Neural cell (in vitro differentiated cells): ENCODE results near the gene FGB. TPM values are rescaled to one million over a fixed set of nuclear protein-coding genes. Genes with fewer than 3 reads are reported as not detected.
A peak's percentile ranks its signal among the peaks of the same experiment; 100 is the strongest.

Source experiments
- H2AFZ ChIP-seq: fragments of 200-600, 300-800 bp; sonication (generic), shearing (Covaris generic); 2 replicates; pipeline ENCODE4 v1.6.0; 2014; ENCODE audit warnings: low read depth, mild to moderate bottlenecking, antibody characterized with exemption, low read length, moderate library complexity
- H3F3A ChIP-seq: fragments of 200-600 bp; shearing (Covaris generic); 2 replicates; pipeline ENCODE4 v1.6.1; 2016; ENCODE audit warnings: mild to moderate bottlenecking, moderate library complexity, mixed read lengths, antibody characterized with exemption, low read length; ENCODE audit not compliant: insufficient read depth, poor library complexity, severe bottlenecking
- H3K27ac ChIP-seq: fragments of 200-600, 300-800 bp; sonication (generic), shearing (Covaris generic); 2 replicates; pipeline ENCODE4 v1.5.1; 2014; ENCODE audit warnings: mild to moderate bottlenecking, low read length, moderate library complexity
- H3K27me3 ChIP-seq: fragments of 300-800, 200-600 bp; sonication (generic), shearing (Covaris generic); 2 replicates; pipeline ENCODE4 v1.6.0; 2014; ENCODE audit warnings: mild to moderate bottlenecking, low read depth, low read length, moderate library complexity; ENCODE audit not compliant: insufficient read depth
- H3K36me3 ChIP-seq: fragments of 300-800, 200-600 bp; sonication (generic), shearing (Covaris generic); 2 replicates; pipeline ENCODE4 v1.5.1; 2014; ENCODE audit warnings: mild to moderate bottlenecking, antibody characterized with exemption, low read length, moderate library complexity; ENCODE audit not compliant: insufficient read depth
- H3K4me2 ChIP-seq: fragments of 300-800, 200-600 bp; sonication (generic), shearing (Covaris generic); 2 replicates; pipeline ENCODE4 v1.6.0; 2014; ENCODE audit warnings: mild to moderate bottlenecking, low read length
- H3K4me3 ChIP-seq: fragments of 300-800, 200-600 bp; sonication (generic), shearing (Covaris generic); 2 replicates; pipeline ENCODE4 v1.5.1; 2014; ENCODE audit warnings: mild to moderate bottlenecking, low read length, moderate library complexity
- H3K79me2 ChIP-seq: fragments of 200-600 bp; shearing (Covaris generic); replicated peaks from 2 replicates; pipeline ENCODE4 v1.6.0; 2014; ENCODE audit warnings: mild to moderate bottlenecking, low read length, moderate library complexity; ENCODE audit not compliant: insufficient read depth
- H3K9ac ChIP-seq: fragments of 300-800, 200-600 bp; sonication (generic), shearing (Covaris generic); 2 replicates; pipeline ENCODE4 v1.6.1; 2016; ENCODE audit warnings: mild to moderate bottlenecking, low read length, mixed read lengths
- H3K9me2 ChIP-seq: fragments of 200-600 bp; shearing (Covaris generic); 2 replicates; pipeline ENCODE4 v1.6.1; 2016; ENCODE audit warnings: mild to moderate bottlenecking, low read length, mixed read lengths; ENCODE audit not compliant: insufficient read depth
- H3K9me3 ChIP-seq: fragments of 200-600, 300-800 bp; sonication (generic), shearing (Covaris generic); 2 replicates; pipeline ENCODE4 v1.6.1; 2016; ENCODE audit warnings: mild to moderate bottlenecking, mixed run types, low read length, moderate library complexity, mixed read lengths
- H4K20me1 ChIP-seq: fragments of 200-600 bp; shearing (Covaris generic); 2 replicates; pipeline ENCODE4 v1.6.1; 2016; ENCODE audit warnings: mild to moderate bottlenecking, mixed run types; ENCODE audit not compliant: insufficient read depth
- EP300 ChIP-seq: fragments of 450-650 bp; conservative IDR thresholded peaks from 2 replicates; pipeline ENCODE4 v1.6.1; 2014; ENCODE audit warnings: antibody characterized with exemption, mild to moderate bottlenecking, moderate library complexity; ENCODE audit not compliant: poor library complexity, severe bottlenecking
- EZH2 ChIP-seq: fragments of 200-600, 300-800 bp; shearing (Covaris generic), sonication (generic); IDR thresholded peaks from 2 replicates; pipeline ENCODE4 v1.6.1; 2014; ENCODE audit warnings: antibody characterized with exemption, low read length, borderline replicate concordance, mild to moderate bottlenecking; ENCODE audit not compliant: insufficient read depth, poor library complexity, severe bottlenecking
- MXI1 ChIP-seq: fragments of 450-650 bp; conservative IDR thresholded peaks from 2 replicates; pipeline ENCODE4 v1.6.1; 2014; ENCODE audit warnings: antibody characterized with exemption, mild to moderate bottlenecking; ENCODE audit not compliant: poor library complexity, severe bottlenecking
- POLR2AphosphoS5 ChIP-seq: IDR thresholded peaks from 2 replicates; pipeline ENCODE4 v1.6.1; 2012
- RAD21 ChIP-seq: fragments of 450-650 bp; conservative IDR thresholded peaks from 2 replicates; pipeline ENCODE4 v1.6.1; 2014; ENCODE audit warnings: antibody characterized with exemption, mild to moderate bottlenecking, moderate library complexity
- SMC3 ChIP-seq: fragments of 450-650 bp; conservative IDR thresholded peaks from 2 replicates; pipeline ENCODE4 v1.6.1; 2014; ENCODE audit warnings: antibody characterized with exemption, mild to moderate bottlenecking, moderate library complexity; ENCODE audit not compliant: poor library complexity
- TAF1 ChIP-seq: IDR thresholded peaks from 2 replicates; pipeline ENCODE4 v1.6.1; 2012; ENCODE audit warnings: low read depth
- polyA plus RNA-seq: library from polyadenylated mRNA; depleted of rRNA; stranded (reverse); fragments of >200 nt; gene quantifications from 2 replicates; pipeline ENCODE4 v1.2.3, GENCODE V29; 2014
- TF ChIP-seq, protein P1 (sequence below): fragments of 450-650 bp; IDR thresholded peaks from 2 replicates; pipeline ENCODE4 v1.5.1; 2014; ENCODE audit warnings: antibody characterized with exemption, mild to moderate bottlenecking, moderate library complexity; ENCODE audit not compliant: poor library complexity, severe bottlenecking
- TF ChIP-seq, protein P2 (sequence below): IDR thresholded peaks from 2 replicates; pipeline ENCODE4 v1.6.1; 2012; ENCODE audit warnings: borderline replicate concordance

FGB gene
- polyA plus RNA-seq, 1 donor from 2014 or later, result not detected

DNA sequence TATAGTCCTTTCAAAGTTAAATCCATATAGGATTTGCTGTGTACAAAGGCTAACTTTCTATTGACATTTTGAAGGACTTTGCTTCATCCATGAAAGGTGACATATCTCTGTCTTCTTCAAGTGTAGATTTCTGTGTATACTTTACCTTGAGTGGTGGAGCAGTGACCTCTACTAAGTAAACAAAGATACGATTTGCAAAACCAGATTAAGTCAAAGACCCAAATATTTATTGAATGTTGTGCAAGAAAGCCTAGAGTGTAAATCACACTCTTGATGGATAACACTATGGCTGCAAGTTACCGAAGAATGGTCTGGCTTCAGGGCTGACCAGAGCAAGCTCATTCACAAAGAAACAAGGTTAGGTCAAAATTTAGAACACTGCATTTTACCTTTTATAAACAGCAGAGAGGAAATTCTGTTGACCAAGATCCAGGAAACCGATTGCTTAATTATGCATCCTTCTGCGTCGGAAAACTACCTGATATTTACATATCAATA, 55.1 kb downstream of the FGB start:
- Histone ChIP-seq H4K20me1 (no peaks in the 10 kb centered on the region), H3K4me3 (no peak overlapping the region), H3K36me3 (no peaks in the 10 kb centered on the region), H3K27ac (no peak overlapping the region), H3K27me3 (no peaks in the 10 kb centered on the region), H3F3A (no peaks in the 10 kb centered on the region), H2AFZ (no peak overlapping the region), H3K9me3 (no peaks in the 10 kb centered on the region), H3K9ac (no peak overlapping the region), H3K79me2 (no peaks in the 10 kb centered on the region), H3K9me2 (no peaks in the 10 kb centered on the region), H3K4me2 (no peak overlapping the region)
- TF ChIP-seq POLR2AphosphoS5, result no peak
- TF ChIP-seq EP300, result no peak
- TF ChIP-seq, protein P1, sequence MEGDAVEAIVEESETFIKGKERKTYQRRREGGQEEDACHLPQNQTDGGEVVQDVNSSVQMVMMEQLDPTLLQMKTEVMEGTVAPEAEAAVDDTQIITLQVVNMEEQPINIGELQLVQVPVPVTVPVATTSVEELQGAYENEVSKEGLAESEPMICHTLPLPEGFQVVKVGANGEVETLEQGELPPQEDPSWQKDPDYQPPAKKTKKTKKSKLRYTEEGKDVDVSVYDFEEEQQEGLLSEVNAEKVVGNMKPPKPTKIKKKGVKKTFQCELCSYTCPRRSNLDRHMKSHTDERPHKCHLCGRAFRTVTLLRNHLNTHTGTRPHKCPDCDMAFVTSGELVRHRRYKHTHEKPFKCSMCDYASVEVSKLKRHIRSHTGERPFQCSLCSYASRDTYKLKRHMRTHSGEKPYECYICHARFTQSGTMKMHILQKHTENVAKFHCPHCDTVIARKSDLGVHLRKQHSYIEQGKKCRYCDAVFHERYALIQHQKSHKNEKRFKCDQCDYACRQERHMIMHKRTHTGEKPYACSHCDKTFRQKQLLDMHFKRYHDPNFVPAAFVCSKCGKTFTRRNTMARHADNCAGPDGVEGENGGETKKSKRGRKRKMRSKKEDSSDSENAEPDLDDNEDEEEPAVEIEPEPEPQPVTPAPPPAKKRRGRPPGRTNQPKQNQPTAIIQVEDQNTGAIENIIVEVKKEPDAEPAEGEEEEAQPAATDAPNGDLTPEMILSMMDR, result no peak
- no peak for TF ChIP-seq EZH2
- no peak for TF ChIP-seq MXI1
- TF ChIP-seq, protein P2, sequence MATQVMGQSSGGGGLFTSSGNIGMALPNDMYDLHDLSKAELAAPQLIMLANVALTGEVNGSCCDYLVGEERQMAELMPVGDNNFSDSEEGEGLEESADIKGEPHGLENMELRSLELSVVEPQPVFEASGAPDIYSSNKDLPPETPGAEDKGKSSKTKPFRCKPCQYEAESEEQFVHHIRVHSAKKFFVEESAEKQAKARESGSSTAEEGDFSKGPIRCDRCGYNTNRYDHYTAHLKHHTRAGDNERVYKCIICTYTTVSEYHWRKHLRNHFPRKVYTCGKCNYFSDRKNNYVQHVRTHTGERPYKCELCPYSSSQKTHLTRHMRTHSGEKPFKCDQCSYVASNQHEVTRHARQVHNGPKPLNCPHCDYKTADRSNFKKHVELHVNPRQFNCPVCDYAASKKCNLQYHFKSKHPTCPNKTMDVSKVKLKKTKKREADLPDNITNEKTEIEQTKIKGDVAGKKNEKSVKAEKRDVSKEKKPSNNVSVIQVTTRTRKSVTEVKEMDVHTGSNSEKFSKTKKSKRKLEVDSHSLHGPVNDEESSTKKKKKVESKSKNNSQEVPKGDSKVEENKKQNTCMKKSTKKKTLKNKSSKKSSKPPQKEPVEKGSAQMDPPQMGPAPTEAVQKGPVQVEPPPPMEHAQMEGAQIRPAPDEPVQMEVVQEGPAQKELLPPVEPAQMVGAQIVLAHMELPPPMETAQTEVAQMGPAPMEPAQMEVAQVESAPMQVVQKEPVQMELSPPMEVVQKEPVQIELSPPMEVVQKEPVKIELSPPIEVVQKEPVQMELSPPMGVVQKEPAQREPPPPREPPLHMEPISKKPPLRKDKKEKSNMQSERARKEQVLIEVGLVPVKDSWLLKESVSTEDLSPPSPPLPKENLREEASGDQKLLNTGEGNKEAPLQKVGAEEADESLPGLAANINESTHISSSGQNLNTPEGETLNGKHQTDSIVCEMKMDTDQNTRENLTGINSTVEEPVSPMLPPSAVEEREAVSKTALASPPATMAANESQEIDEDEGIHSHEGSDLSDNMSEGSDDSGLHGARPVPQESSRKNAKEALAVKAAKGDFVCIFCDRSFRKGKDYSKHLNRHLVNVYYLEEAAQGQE, result no peak
- no peak for TF ChIP-seq RAD21
- TF ChIP-seq SMC3, result no peak
- no peak for TF ChIP-seq TAF1

DNA sequence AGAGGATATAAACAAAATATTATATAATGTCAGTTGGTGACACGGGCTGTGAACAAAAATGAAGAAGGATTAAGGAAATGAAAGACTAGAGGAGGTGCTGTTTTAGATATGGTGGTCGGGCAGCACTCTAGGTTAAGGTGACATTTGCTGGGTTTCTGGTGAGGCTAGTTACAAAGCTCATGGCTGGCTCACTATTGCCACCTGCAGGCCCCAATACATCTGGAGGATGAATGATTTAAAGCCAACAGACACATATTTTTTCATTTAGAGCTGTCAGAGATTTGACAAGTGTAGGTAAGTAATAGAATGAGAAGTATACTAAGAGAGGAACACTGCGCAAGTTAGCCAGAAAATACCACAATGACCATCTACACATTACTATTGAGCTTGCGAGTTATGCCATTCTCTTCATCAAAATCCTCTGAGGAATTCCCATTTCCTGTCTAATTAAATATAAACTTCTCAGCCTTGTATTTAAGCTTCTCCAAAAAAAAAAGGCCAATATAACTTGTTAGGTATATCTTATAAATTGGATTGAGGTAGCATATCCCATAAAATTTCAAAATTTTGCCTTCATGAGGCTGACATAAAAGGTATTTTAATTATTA, 56.0 kb downstream of the FGB start:
- TF ChIP-seq TAF1 (no peak), RAD21 (peak; percentile 80), MXI1 (no peak), EZH2 (no peak), POLR2AphosphoS5 (no peak), SMC3 (peak; percentile 85), EP300 (no peak)
- TF ChIP-seq, protein P1, result peak; percentile 88
- TF ChIP-seq, protein P2, result no peak
- no peak overlapping the region for H3K4me2 ChIP-seq
- no peaks in the 10 kb centered on the region for H4K20me1 ChIP-seq

More for the DNA sequence above, 56.0 kb downstream of the FGB start:
- Histone ChIP-seq H2AFZ (no peak overlapping the region), H3K36me3 (no peaks in the 10 kb centered on the region), H3K27me3 (no peaks in the 10 kb centered on the region), H3K9me3 (no peaks in the 10 kb centered on the region), H3K9ac (no peak overlapping the region), H3K4me3 (no peak overlapping the region), H3K9me2 (no peaks in the 10 kb centered on the region), H3K79me2 (no peaks in the 10 kb centered on the region), H3F3A (no peaks in the 10 kb centered on the region), H3K27ac (no peak overlapping the region)
